B cell (primary cell): ENCODE measurements around the gene EEFSEC. TPM values are rescaled to one million over a fixed set of nuclear protein-coding genes. Genes with fewer than 3 reads are reported as not detected.

ENCODE experiments used
- ATAC-seq: fragments of 200-7000 bp; cut with Tn5 transposase; one replicate; pipeline ENCODE4 v1.10.0; 2021; ENCODE audit warnings: low read depth, mild to moderate bottlenecking, moderate number of reproducible peaks, moderate library complexity
- CTCF ChIA-PET: fragments of 350-600 bp; sonication (Branson Sonifier 250); formaldehyde crosslinking; loops from one replicate; lab custom pipeline; 2021; ENCODE audit warnings: antibody characterized with exemption, inconsistent platforms; lab: Charles Lee
- POLR2A ChIA-PET: fragments of 350-600 bp; sonication (Branson Sonifier 250); formaldehyde crosslinking; loops from one replicate; lab custom pipeline; 2021; ENCODE audit warnings: antibody characterized with exemption; lab: Charles Lee
- DNase-seq: peaks from one replicate; pipeline ENCODE4 v3.0.0; 2013
- H2AFZ ChIP-seq: 2 replicates; pipeline ENCODE4 v1.6.1; 2012; ENCODE audit warnings: mild to moderate bottlenecking, low read depth, low read length; ENCODE audit not compliant: insufficient read depth, poor library complexity, severe bottlenecking
- H3K27ac ChIP-seq, 2 donors: 1 replicate in 1 of 2; 2 replicates in 1 of 2; pipeline ENCODE4 v1.5.1; 2012 to 2013; ENCODE audit warnings: low read length in 2 of 2, mild to moderate bottlenecking in 2 of 2, moderate library complexity in 1 of 2
- H3K27me3 ChIP-seq, 4 experiments: fragments of 200-600 bp in 1 of 4; sonication (generic) in 1 of 4; replicated peaks in 1 of 4; 1 replicate in 2 of 4; 2 replicates in 2 of 4; pipeline versions ENCODE4 v1.6.1 to v1.7.0; 2013 to 2016; ENCODE audit warnings: low read length in 3 of 4, mild to moderate bottlenecking in 2 of 4, mixed read lengths in 1 of 4, moderate library complexity in 1 of 4; ENCODE audit not compliant: insufficient read depth in 4 of 4, control insufficient read depth in 3 of 4; ENCODE audit errors: control extremely low read depth in 1 of 4
- H3K36me3 ChIP-seq, 2 experiments: replicated peaks in 1 of 2; 1 replicate in 1 of 2; 2 replicates in 1 of 2; pipeline versions ENCODE4 v1.6.1 to v1.7.1; 2013; ENCODE audit warnings: low read length in 1 of 2; ENCODE audit not compliant: insufficient read depth in 2 of 2, control insufficient read depth in 1 of 2; ENCODE audit errors: control extremely low read depth in 1 of 2, extremely low read depth in 1 of 2
- H3K4me1 ChIP-seq, 2 donors: fragments of 200-600 bp in 1 of 2; sonication (generic) in 1 of 2; 1 replicate in 1 of 2; 2 replicates in 1 of 2; pipeline versions ENCODE4 v1.5.1 to v1.6.1; 2013 to 2017; ENCODE audit warnings: low read length in 2 of 2; ENCODE audit not compliant: control insufficient read depth in 2 of 2, insufficient read depth in 2 of 2
- H3K4me2 ChIP-seq: replicated peaks from 2 replicates; pipeline ENCODE3; 2012; ENCODE audit warnings: mild to moderate bottlenecking, low read depth, low read length; ENCODE audit not compliant: poor library complexity, severe bottlenecking
- H3K4me3 ChIP-seq, 5 experiments: fragments of 200-600 bp in 1 of 5; sonication (generic) in 1 of 5; 1 replicate in 3 of 5; 2 replicates in 2 of 5; pipeline versions ENCODE4 v1.5.1 to v1.7.0; 2011 to 2016; ENCODE audit warnings: low read length in 4 of 5, mild to moderate bottlenecking in 4 of 5, low read depth in 2 of 5, control low read depth in 1 of 5, moderate library complexity in 1 of 5; ENCODE audit not compliant: insufficient read depth in 1 of 5; ENCODE audit errors: control extremely low read depth in 1 of 5, extremely low read depth in 1 of 5
- H3K79me2 ChIP-seq: fragments of 200-600 bp; sonication (generic); one replicate; pipeline ENCODE4 v1.6.0; 2016; ENCODE audit warnings: low read length; ENCODE audit not compliant: control insufficient read depth, insufficient read depth
- H3K9ac ChIP-seq: fragments of 200-600 bp; sonication (generic); 2 replicates; pipeline ENCODE4 v1.6.1; 2017; ENCODE audit warnings: mild to moderate bottlenecking, low read length, moderate library complexity
- H3K9me3 ChIP-seq, 3 donors: one replicate each; pipeline versions ENCODE4 v1.6.1 to v1.7.1; 2013; ENCODE audit warnings: low read length in 2 of 3; ENCODE audit not compliant: control insufficient read depth in 2 of 3, insufficient read depth in 1 of 3; ENCODE audit errors: control extremely low read depth in 1 of 3
- H4K20me1 ChIP-seq: 2 replicates; pipeline ENCODE4 v1.6.0; 2012; ENCODE audit warnings: mild to moderate bottlenecking, low read length; ENCODE audit not compliant: insufficient read depth, control insufficient read depth, poor library complexity, severe bottlenecking
- H3K27ac Mint-ChIP-seq: one replicate; pipeline ENCODE4 v1.8.0; 2021; ENCODE audit warnings: mixed read lengths
- H3K27me3 Mint-ChIP-seq: one replicate; pipeline ENCODE4 v1.8.0; 2021; ENCODE audit warnings: mixed read lengths
- H3K4me1 Mint-ChIP-seq: one replicate; pipeline ENCODE4 v1.8.0; 2021; ENCODE audit warnings: mixed read lengths
- H3K4me3 Mint-ChIP-seq: one replicate; pipeline ENCODE4 v1.8.0; 2021; ENCODE audit warnings: mixed read lengths
- H3K9me3 Mint-ChIP-seq: one replicate; pipeline ENCODE4 v1.8.0; 2022; ENCODE audit warnings: mixed read lengths; ENCODE audit not compliant: insufficient read depth
- CTCF ChIP-seq: fragments of 200-600 bp; IDR thresholded peaks from one replicate; pipeline ENCODE4 v1.8.0; 2022; ENCODE audit warnings: antibody characterized with exemption, mild to moderate bottlenecking
- EZH2 ChIP-seq: IDR thresholded peaks from 2 replicates; pipeline ENCODE4 v1.6.1; 2012; ENCODE audit warnings: borderline replicate concordance, low read depth, mild to moderate bottlenecking, moderate library complexity, low read length; ENCODE audit not compliant: insufficient read depth, poor library complexity, severe bottlenecking
- WGBS: methylation state at CpG from one replicate; pipeline ENCODE4 v1.1.5; 2013; ENCODE audit warnings: missing lambda C conversion rate; ENCODE audit not compliant: insufficient coverage; 5-methylcytosine and 5-hydroxymethylcytosine counted together
- intact Hi-C: fragments of 100-400 bp; cut with micrococcal nuclease; formaldehyde crosslinking; loops from one replicate; pipeline ENCODE4 v1.10.0; 2022
- polyA plus RNA-seq: library from polyadenylated mRNA; depleted of rRNA; stranded (reverse); fragments of >200 nt; gene quantifications from 2 replicates; pipeline ENCODE4 v1.2.3, GENCODE V29; 2012
- total RNA-seq, 2 donors: library from RNA; stranded (reverse); fragments of 120-200 nt in 1 of 2; gene quantifications; 1 replicate in 1 of 2; 2 replicates in 1 of 2; pipeline versions ENCODE4 v1.2.3 to v1.2.4, GENCODE V29; 2013 to 2022

Gene EEFSEC
- total and polyA plus RNA-seq, 2 donors (not counting 1 experiment from before 2014, with no cell fraction given) = 17.9 to 18.4 TPM

- ATAC-seq (no peak), DNase-seq (no peak)
- no peak for TF ChIP-seq EZH2
- TF ChIP-seq CTCF = no peak
- intact Hi-C loops = no loop called here
- no peaks in the 10 kb centered on the region for H3K27me3 ChIP-seq
- H3K36me3 ChIP-seq = peaks cover 3 to 7% of the 10 kb centered on the region in 2 experiments
- no peaks in the 10 kb centered on the region for H3K27me3 Mint-ChIP-seq
- no peak overlapping the region for H3K27ac Mint-ChIP-seq
- no peak overlapping the region for H3K9ac ChIP-seq
- 100% methylated on average over 4 of the region's 7 CpGs for WGBS
- H3K4me3 Mint-ChIP-seq = no peak overlapping the region
- no peaks in the 10 kb centered on the region for H3K4me1 ChIP-seq
- no peaks in the 10 kb centered on the region for H3K9me3 Mint-ChIP-seq
- no peak overlapping the region for H2AFZ ChIP-seq
- H4K20me1 ChIP-seq = no peaks in the 10 kb centered on the region
- no peak overlapping the region for H3K27ac ChIP-seq
- no peaks in the 10 kb centered on the region for H3K9me3 ChIP-seq
- POLR2A ChIA-PET = no interaction called here
- peaks cover 17% of the 10 kb centered on the region for H3K79me2 ChIP-seq
- peaks cover 4% of the 10 kb centered on the region for H3K4me1 Mint-ChIP-seq
- H3K4me3 ChIP-seq = no peak overlapping the region
- H3K4me2 ChIP-seq = no peak overlapping the region
- CTCF ChIA-PET = no interaction called here
These were observed 44.6 kb downstream of the EEFSEC start for GRCh38 chr3:128197855-128198254.

- Mint-ChIP-seq H3K4me3 (no peak overlapping the region), H3K4me1 (peaks cover 4% of the 10 kb centered on the region), H3K9me3 (no peaks in the 10 kb centered on the region), H3K27ac (no peak overlapping the region), H3K27me3 (no peaks in the 10 kb centered on the region)
- intact Hi-C loops = no loop called here
- Histone ChIP-seq H2AFZ (no peak overlapping the region), H3K27me3 (no peaks in the 10 kb centered on the region), H3K36me3 (peaks cover 4 to 9% of the 10 kb centered on the region in 2 experiments), H3K4me3 (no peak overlapping the region), H4K20me1 (no peaks in the 10 kb centered on the region), H3K9me3 (no peaks in the 10 kb centered on the region), H3K9ac (no peak overlapping the region), H3K4me1 (no peaks in the 10 kb centered on the region), H3K4me2 (no peak overlapping the region), H3K27ac (no peak overlapping the region), H3K79me2 (peaks cover 21% of the 10 kb centered on the region)
- WGBS = 100% methylated on average over 1 of the region's 1 CpG
- ChIA-PET POLR2A (no interaction called here), CTCF (no interaction called here)
- no peak for ATAC-seq
- TF ChIP-seq CTCF = no peak
- no peak for TF ChIP-seq EZH2
- no peak for DNase-seq
These were observed 45.0 kb downstream of the EEFSEC start for GRCh38 chr3:128198313-128198712.
